Transverse colon (tissue), 4 donors: ENCODE measurements around the gene RAB11FIP5. TPM values are rescaled to one million over a fixed set of nuclear protein-coding genes. Genes with fewer than 3 reads are reported as not detected.
"Not testable (repeated sequence)": the region's sequence is repeated elsewhere in the genome, so short reads cannot be mapped to it uniquely, and the experiment has no call there.

Source experiments
- DNase-seq: peaks from one replicate; pipeline ENCODE4 v3.0.0-alpha.2; 2019
- H3K27ac ChIP-seq, 4 donors: fragments of 200-600 bp; sonication (generic); 2 replicates each; pipeline ENCODE4 v1.5.1; 2016 to 2018; ENCODE audit warnings: inconsistent platforms in 4 of 4
- H3K27me3 ChIP-seq: fragments of 200-600 bp; sonication (generic); 2 replicates; pipeline ENCODE4 v1.5.1; 2017; ENCODE audit warnings: inconsistent platforms
- H3K36me3 ChIP-seq, 4 donors: fragments of 200-600 bp; sonication (generic); 2 replicates each; pipeline ENCODE4 v1.5.1; 2017 to 2019; ENCODE audit warnings: inconsistent platforms in 4 of 4
- H3K4me1 ChIP-seq, 4 donors: fragments of 200-600 bp; sonication (generic); 2 replicates each; pipeline ENCODE4 v1.5.1; 2017 to 2020; ENCODE audit warnings: inconsistent platforms in 4 of 4
- H3K4me3 ChIP-seq, 4 donors: fragments of 200-600 bp; sonication (generic); 1 replicate in 1 of 4; 2 replicates in 3 of 4; pipeline versions ENCODE4 v1.5.1 to v1.6.1; 2017 to 2019; ENCODE audit warnings: inconsistent platforms in 4 of 4
- H3K9me3 ChIP-seq, 2 donors: fragments of 200-600 bp; sonication (generic); 2 replicates each; pipeline ENCODE4 v1.5.1; 2017 to 2019; ENCODE audit warnings: inconsistent platforms in 2 of 2
- EP300 ChIP-seq: sonication (generic); formaldehyde crosslinking; IDR thresholded peaks from one replicate; pipeline ENCODE4 v1.6.1; 2017; ENCODE audit warnings: antibody characterized with exemption, low read depth
- POLR2A ChIP-seq: fragments of 450-650 bp; IDR thresholded peaks from one replicate; pipeline ENCODE4 v1.6.1; 2016; ENCODE audit warnings: antibody characterized with exemption, mild to moderate bottlenecking, moderate library complexity
- POLR2AphosphoS5 ChIP-seq, 3 donors: sonication (generic); formaldehyde crosslinking; IDR thresholded peaks; one replicate each; pipeline ENCODE4 v1.6.1; 2016; ENCODE audit warnings: antibody characterized with exemption in 3 of 3
- WGBS, 2 donors: methylation state at CpG; one replicate each; pipeline ENCODE4 v1.1.5; 2018; ENCODE audit warnings: low coverage in 1 of 2; 5-methylcytosine and 5-hydroxymethylcytosine counted together
- in situ Hi-C, 4 donors: fragments of 200-750 bp; cut with MboI; loops; one replicate each; pipeline versions ENCODE4 v1.15.0 to v1.15.1; 2017; ENCODE audit warnings: low sequenced_read_pairs in 3 of 4, low pct_ligation_motif_present in 1 of 4, low pct_unique_long_range_greater_than_20kb in 1 of 4
- intact Hi-C: fragments of 100-400 bp; cut with DNase I; formaldehyde crosslinking; loops from one replicate; pipeline ENCODE4 v1.15.1; 2023; ENCODE audit warnings: low total_unique reads
- total RNA-seq, 4 donors: library from RNA; depleted of rRNA; stranded (reverse); fragments of >200 nt; gene quantifications; one replicate each; pipeline ENCODE4 v1.1.0, GENCODE V29; 2016
- TF ChIP-seq, protein P1 (sequence below), 5 experiments: fragments of 200-600 bp in 3 of 5; fragments of 450-650 bp in 2 of 5; sonication (generic) in 3 of 5; IDR thresholded peaks; 1 replicate in 2 of 5; 2 replicates in 3 of 5; pipeline ENCODE4 v1.5.1; 2016 to 2017; ENCODE audit warnings: antibody characterized with exemption in 5 of 5, inconsistent platforms in 3 of 5, mild to moderate bottlenecking in 2 of 5, moderate library complexity in 1 of 5

RAB11FIP5 gene
- total RNA-seq, 4 donors from 2014 or later: 22.7 to 31.0 (median 26.9) TPM

DNA sequence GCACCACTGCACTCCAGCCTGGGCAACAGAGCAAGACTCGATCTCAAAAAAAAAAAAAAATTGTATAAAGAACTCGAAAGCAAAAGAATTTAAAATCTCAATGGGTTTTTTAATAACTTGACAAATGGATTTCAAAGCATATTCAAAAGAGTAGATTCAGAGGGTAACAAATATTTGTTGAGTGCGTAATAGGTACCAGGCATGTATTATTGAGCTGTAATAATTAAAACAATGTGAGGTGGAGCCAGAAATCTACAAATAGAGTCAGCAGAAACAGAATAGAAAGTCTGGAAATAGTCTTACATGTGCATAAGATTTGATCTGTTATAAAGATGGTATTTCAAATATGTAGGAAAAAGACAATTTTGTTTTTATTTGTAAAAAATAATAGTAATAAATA lies 19.1 kb upstream of the RAB11FIP5 start:
- H3K4me1 ChIP-seq: no peaks in the 10 kb centered on the region
- TF ChIP-seq EP300 (no peak), POLR2AphosphoS5 (IDR thresholded peaks at IDR 0.05) (no peak), POLR2A (no peak)
- TF ChIP-seq, protein P1, sequence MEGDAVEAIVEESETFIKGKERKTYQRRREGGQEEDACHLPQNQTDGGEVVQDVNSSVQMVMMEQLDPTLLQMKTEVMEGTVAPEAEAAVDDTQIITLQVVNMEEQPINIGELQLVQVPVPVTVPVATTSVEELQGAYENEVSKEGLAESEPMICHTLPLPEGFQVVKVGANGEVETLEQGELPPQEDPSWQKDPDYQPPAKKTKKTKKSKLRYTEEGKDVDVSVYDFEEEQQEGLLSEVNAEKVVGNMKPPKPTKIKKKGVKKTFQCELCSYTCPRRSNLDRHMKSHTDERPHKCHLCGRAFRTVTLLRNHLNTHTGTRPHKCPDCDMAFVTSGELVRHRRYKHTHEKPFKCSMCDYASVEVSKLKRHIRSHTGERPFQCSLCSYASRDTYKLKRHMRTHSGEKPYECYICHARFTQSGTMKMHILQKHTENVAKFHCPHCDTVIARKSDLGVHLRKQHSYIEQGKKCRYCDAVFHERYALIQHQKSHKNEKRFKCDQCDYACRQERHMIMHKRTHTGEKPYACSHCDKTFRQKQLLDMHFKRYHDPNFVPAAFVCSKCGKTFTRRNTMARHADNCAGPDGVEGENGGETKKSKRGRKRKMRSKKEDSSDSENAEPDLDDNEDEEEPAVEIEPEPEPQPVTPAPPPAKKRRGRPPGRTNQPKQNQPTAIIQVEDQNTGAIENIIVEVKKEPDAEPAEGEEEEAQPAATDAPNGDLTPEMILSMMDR (IDR thresholded peaks at IDR 0.05): no peak
- no peak for DNase-seq
- intact Hi-C loops: no loop called here
- no peaks in the 10 kb centered on the region for H3K27me3 ChIP-seq
- H3K36me3 ChIP-seq: no peaks in the 10 kb centered on the region
- no peak overlapping the region for H3K27ac ChIP-seq
- WGBS, 2 donors: 89 to 92% methylated on average over 1 to 3 of the region's 3 CpGs
- no peaks in the 10 kb centered on the region for H3K9me3 ChIP-seq
- in situ Hi-C loops: no loop called here
- no peak overlapping the region for H3K4me3 ChIP-seq

DNA sequence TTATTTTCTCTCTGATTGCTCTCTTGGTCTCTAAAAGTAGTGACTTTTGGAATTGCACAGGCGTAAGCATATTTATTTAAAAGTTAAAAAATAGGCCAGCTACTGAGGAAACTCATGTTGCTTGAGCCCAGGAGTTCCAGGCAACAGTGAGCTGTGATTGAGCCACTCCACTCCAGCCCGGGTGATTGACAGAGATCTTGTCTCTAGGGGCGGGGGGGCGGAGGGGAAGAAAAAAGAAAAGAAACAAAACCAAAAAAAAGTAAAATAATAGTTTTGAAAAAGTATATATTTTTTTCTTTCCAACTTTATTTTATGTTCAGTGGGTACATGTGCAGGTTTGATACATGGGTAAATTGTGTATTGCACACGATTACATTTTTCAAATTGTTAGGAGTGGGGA lies 18.0 kb upstream of the RAB11FIP5 start:
- 72 to 76% methylated on average over 5 of the region's 5 CpGs for WGBS, 2 donors
- Histone ChIP-seq H3K4me3 (no peak overlapping the region), H3K36me3 (no peaks in the 10 kb centered on the region), H3K9me3 (no peaks in the 10 kb centered on the region), H3K4me1 (no peaks in the 10 kb centered on the region), H3K27ac (no peak overlapping the region), H3K27me3 (no peaks in the 10 kb centered on the region)
- TF ChIP-seq, protein P1 (IDR thresholded peaks at IDR 0.05): no peak
- TF ChIP-seq POLR2A (no peak), POLR2AphosphoS5 (IDR thresholded peaks at IDR 0.05) (no peak), EP300 (no peak)
- intact Hi-C loops (no loop called here), in situ Hi-C loops (no loop called here)
- DNase-seq: no peak

DNA sequence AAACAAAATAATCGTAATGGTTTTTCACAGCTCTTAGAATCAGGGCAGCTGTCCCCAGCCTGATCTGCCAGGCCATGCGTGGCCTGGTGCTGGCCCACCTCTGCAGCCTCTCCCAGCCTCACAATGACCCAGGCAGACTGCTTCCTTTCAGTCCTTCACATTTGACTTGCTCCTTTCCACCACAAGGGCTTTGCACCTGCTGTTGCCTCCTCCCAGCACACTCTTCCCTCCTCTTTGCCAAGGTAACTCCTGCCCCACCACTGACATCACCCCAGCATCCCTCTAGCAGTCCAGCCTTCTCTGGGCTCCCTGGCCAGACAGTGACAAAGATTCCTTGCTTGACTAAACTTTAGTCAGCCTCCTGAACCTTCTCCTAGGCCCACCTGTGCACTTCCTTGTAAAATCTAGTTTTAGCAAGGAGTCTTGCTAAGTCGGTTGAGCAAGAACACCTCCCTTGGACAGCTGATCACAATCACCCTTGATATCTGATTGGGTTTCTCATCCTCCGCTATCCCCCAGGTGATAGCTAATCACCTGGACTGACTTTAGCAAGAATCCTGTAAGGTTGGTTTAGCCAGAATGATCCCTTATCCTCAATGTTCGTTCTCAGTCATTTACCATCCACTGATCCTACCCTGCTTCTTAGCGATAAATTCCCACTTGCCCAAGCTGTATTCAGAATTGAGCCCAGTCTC lies 16.2 kb upstream of the RAB11FIP5 start:
- Histone ChIP-seq H3K9me3 (no peaks in the 10 kb centered on the region), H3K4me1 (no peaks in the 10 kb centered on the region), H3K27me3 (no peaks in the 10 kb centered on the region), H3K27ac (no peak overlapping the region), H3K36me3 (no peaks in the 10 kb centered on the region), H3K4me3 (no peak overlapping the region)
- intact Hi-C loops (no loop called here), in situ Hi-C loops (no loop called here)
- TF ChIP-seq, protein P1 (IDR thresholded peaks at IDR 0.05): no peak
- no peak for TF ChIP-seq POLR2A
- TF ChIP-seq POLR2AphosphoS5 (IDR thresholded peaks at IDR 0.05): no peak
- 76 to 77% methylated on average over 5 to 6 of the region's 6 CpGs for WGBS, 2 donors
- no peak for DNase-seq

DNA sequence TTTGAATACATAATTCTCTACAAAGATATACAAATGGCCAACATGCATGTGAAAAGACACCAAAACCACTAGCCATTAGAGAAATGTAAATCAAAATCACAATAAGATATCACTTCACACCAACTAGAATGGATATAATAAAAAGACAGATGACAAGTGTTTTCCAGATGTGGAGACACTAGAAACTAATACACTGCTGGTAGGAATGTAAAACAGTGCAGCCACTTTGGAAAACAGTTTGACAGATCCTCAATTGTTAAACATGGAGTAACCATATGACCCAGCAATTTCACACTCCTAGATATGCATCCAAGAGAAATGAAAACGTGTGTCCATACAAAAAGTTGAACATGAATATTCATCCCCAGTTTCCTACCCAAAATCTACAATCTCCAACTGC lies 9.8 kb upstream of the RAB11FIP5 start:
- WGBS, 2 donors: 28 to 40% methylated on average over 1 of the region's 1 CpG
- in situ Hi-C loops (no loop called here), intact Hi-C loops (no loop called here)
- no peaks in the 10 kb centered on the region for H3K9me3 ChIP-seq
- TF ChIP-seq POLR2A (no peak), POLR2AphosphoS5 (IDR thresholded peaks at IDR 0.05) (no peak), EP300 (no peak)
- TF ChIP-seq, protein P1 (IDR thresholded peaks at IDR 0.05): no peak
- H3K36me3 ChIP-seq: no peaks in the 10 kb centered on the region
- no peaks in the 10 kb centered on the region for H3K27me3 ChIP-seq
- no peak for DNase-seq
- no peak overlapping the region for H3K4me3 ChIP-seq
- no peaks in the 10 kb centered on the region for H3K4me1 ChIP-seq
- H3K27ac ChIP-seq: no peak overlapping the region

DNA sequence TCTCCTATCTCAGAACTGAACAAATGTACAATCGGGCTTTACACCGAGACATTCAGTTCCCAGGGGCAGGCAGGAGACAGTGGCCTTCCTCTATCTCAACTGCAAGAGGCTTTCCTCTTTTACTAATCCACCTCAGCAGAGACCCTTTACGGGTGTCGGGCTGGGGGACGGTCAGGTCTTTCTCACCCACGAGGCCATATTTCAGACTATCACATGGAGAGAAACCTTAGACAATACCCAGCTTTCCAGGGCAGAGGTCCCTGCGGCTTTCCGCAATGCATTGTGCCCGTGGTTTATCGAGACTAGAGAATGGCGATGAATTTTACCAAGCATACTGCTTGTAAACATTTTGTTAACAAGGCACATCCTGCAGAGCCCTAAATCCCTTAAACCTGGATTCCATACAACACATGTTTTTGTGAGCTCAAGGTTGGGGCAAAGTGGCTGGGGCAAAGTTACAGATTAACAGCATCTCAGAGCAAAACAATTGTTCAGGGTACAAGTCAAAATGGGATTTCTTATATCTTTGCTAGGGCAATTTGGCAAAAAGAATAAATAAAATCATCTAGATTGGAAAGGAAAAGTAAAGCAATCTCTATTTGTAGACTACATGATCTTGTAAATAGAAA lies 7.0 kb upstream of the RAB11FIP5 start:
- H3K36me3 ChIP-seq, H3K27me3 ChIP-seq, H3K27ac ChIP-seq, intact Hi-C loops, H3K9me3 ChIP-seq, H3K4me3 ChIP-seq, in situ Hi-C loops, H3K4me1 ChIP-seq, DNase-seq: not testable (repeated sequence)
- WGBS, 2 donors: 86% methylated on average over 11 of the region's 11 CpGs; no CpG with 5 or more reads in 1 of the 2 donors
